ENCODE measurements around the gene PCSK4.
"Not testable (repeated sequence)": the region's sequence is repeated elsewhere in the genome, so short reads cannot be mapped to it uniquely, and the experiment has no call there.

PCSK4 gene

DNA sequence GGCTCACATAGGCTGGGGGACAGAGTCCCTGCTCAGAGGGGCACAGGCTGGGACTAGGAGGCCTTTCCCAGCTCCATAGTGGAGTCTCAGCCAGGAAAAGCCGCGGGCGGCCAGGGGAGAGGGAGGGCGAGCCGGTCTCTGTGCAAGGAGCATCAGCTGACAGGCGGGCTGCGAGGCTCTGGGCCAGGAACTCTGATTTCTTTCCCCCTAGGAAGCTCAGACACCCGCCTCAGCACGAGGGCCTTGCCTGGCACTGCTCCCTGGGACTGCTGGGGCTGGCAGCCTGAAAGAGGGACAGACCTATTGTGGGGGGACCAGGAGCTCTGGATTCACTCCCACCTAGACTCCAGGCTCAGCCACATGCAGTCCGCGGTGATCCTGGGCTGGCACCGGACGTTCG lies 31.5 kb upstream of the PCSK4 start:
- DNase-seq = no peak

DNA sequence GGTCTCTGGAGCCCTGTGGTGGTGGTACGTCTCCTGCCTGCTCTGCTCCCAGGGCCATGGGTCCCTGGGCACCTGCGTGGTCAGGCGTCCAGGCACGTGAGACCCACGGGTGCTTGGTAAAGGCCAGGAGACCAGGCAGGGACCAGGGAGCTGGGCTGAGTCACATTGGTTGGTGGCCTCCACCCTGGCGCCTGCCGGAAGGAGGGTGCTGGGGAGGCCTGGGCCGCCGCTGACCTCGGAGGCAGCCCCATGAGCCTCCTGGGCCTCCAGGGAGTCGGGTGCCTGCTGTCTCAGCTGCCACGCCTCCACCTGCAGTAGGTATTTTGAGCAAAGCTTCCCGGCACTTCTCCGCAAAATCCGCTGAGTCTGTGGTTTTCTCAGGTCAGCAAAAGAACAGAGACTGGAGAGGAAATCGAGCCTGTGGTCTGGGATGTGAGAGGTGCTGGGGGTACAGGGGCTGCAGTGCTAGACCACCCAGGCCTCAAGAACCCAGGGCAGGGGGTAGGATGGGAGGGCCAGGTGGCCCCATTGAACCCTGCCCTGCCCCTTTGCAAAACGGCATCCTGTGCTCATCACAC lies 30.1 kb upstream of the PCSK4 start:
- DNase-seq = no peak

DNA sequence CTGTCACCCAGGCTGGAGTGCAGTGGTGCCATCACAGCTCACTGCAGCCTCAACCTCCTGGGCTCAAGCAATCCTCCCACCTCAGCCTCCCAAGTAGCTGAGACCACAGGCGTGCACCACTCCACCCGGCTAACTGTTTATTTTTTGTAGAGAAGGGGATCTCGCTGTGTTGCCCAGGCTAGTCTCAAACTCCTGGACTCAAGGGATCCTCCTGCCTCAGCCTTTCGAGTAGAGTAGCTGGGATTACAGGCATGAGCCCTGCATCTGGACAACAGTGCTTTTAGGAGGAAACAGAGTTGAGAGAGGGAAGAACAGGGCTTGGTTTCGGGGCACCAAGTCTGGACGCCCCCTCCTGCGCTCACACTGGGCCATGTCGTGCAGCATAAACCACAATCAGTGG lies 29.7 kb upstream of the PCSK4 start:
- not testable (repeated sequence) for DNase-seq

DNA sequence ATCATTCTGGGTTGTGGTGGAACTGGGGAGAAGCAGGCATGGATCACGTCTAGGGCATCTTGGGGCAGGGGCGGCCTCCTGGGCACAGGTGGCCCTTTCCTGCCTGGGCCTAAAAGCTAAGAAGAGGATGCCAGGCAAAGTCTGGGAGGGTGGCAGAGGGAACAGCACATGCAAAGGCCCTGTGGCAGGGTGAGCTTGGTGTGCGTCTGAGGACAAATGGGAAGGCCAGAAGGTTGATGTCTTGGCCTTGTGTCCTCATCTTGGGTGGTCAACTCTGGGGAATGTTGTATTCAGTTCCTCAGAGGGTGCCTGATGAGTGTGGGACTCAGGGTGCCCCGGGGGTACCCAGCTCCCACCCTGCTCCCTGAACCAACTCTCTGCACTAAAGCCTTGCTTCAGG lies 28.3 kb upstream of the PCSK4 start:
- DNase-seq = no peak

DNA sequence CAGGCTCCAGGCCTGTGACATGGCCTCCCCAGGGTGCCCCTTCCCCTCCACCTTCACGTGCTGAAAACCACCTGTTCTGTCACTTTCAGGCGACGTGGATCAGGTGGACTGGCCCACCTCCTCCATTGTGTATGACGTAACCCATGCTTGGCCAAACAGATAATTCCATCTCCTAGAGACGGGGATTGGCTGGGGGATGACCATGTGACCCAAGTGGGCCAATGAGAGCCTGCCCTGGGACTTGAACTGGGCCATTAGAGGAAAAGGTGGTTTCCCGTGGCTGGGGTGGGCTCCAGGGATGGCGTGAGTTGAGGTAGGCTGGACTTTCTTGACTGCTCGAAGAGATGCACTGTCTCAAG lies 26.2 kb upstream of the PCSK4 start:
- DNase-seq = no peak

DNA sequence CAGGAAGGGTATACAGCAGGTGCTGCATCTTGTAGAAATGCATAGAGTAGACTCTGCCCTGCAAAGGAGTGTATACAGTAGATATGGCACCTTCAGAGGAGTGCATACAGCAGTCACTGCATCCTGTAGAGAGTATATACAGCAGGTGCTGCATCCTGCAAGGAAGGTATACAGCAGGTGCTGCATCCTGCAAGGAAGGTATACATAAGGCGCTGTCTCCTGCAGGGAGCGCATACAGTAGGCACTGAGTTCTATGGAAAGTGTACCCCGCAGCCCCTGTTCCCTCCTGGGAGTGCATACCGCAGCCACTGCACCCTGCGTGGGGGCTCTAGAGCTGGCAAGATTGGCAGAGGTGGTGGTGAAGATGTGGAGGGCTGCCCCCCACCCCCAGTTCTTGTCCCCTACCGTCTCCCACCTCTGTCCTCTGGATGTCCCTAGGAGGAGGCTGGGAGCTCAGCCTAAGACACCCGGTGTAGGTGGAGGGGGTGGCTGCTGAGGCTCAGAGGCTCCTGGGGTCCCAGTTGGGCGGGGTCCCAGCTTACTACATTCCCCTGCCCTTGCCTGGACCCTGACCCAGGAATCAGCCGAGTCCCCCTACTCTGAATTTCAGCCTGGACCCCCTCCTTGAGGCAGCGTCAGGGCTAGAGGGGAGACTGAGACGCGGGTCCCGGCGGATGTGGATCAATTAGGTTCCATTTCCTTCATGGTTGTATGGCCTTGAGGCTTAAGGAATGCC lies 25.0 kb upstream of the PCSK4 start:
- DNase-seq = no peak

DNA sequence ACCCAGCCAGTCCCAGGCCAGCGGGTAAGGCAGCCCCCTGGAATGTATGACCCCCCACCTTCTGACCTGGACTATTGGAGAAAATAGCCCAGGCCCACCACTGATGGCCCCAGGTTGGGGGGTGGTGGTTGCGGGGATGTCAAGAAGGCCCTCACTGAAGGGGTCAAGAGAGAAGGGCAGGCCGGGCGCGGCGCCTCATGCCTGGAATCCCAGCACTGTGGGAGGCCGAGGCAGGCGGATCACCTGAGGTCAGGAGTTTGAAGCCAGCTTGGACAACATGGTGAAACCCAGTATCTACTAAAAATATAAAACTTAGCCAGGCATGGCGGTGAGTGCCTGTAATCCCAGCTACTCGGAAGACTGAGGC lies 24.1 kb upstream of the PCSK4 start:
- DNase-seq = no peak

DNA sequence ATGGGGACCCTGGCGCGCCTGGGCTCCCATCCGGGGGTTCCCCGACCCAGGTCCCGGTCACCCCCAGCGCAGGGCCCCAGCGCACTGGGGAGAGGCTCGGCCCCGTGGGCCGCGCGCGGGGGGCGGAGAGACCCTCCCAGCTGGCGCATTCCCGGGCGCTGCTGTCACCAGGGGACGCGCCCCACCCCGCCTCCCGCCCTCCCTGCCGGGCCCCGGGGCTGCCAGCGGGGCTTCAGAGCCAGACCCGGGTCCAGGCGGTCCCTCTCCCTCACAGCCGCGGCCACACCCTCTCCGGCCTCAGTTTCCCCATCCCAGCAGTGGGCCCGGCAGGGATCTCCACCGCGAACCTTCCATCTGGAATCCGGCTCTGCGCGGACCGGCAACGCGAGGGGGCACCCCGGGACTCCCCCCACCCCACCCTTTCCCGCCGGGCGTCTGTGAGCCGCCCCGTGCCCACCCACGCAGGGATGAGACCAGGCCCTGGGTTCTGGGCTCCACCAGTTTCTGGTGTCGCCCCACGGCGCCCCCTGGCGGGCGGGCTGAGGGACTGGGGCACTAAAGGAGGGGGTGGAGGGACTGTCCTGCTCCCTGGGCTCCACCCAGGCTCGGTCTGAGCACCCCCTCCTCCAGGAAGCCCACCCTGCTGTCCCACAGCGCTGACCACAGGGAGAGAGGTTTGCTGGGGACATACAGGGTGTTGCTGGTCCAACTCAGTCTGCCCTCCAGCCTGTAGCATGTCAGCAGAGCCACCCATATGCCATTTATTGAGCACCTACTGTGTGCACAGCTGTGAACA lies 23.5 kb upstream of the PCSK4 start:
- no peak for DNase-seq

DNA sequence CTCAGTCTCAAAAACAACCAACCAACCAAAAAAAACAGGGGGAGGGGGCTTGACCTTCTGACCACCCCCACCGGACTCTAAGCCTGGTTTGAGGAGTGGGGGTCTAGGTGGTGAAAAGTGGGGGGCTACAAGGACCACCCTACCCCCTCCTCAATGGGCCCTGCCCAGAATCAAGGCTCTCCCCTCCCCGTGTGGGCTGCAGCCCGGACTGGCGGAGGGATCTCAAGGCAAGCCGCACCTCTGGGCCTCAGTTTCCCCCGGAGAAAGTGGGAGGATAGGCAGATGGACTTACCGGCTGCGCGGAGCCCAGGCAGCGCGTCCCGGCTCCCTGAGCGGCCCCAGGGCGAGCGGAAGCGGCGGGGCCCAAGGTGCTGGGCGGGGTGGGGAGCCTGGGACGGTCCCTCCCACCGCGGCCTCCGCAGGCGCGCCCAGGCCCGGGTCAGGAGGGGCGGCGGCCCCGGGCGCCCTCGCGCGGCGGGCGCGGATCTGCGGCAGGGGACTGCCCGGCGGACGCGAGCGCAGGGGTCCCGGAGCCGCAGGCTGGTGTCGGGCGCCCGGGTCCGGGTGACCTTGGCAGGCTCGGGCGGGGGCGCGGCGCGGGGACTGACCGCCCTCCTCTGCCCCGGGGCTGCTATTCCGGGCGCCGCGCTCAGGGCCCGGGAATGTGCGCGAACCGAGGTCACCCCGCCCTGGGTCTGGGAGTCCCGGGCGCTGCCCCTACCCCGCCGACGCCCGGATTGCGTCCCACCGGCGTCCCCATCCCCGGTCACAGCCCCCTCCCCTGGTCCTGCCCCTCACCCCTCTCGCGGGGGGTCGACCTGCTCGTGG lies 22.7 kb upstream of the PCSK4 start, which contains the start of gene ADAMTSL5:
Gene ADAMTSL5 (minus strand): TSS at position 349 of the 828 bp plus-strand sequence. CDS start 2,076 bp downstream, outside the sequence.
- no peak for DNase-seq

DNA sequence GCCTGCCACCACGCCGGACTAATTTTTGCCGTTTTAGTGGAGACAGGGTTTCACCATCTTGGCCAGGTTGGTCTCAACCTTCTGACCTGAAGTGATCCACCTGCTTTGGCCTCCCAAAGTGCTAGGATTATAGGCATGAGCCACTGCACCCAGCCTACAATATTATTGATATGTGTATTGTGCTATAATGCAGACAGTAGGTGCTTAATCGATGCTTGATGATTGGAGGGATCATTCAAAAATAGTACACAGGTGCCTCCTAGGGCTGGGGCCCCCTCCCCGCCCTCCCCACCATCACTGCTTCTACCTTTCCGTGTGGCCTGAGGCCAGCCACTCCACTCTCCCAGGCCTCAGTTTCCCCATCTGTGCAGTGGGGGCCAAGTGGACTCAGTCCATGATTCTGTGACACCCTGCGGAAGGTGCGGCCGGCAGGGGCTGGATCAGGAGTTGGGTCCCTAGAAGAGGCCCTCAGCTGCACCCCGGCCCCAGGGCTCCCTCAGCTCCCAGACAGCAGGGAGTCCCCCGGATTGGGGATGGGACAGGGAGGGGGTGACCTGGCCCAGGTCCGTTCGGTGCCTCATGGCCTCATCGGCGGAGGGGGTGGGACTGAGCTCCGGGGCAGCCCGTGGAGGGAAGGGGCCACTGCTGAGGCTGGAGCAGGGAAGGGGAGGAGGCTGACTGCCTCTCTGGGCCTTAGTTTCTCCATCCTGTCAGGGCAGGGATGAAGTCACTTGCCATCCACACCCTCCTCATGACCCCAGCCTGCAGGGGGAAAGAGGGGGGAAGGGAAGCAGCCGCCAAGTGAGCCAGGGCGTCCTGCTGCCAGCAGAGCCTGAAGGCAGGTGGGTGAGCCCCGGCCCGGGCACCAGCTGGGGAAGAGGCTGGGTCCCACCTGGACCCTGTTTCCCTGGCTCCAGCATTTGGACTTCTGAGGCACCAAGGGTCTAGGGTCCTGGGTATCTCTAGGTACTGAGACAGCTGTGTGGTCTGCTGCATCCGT lies 21.5 kb upstream of the PCSK4 start:
- DNase-seq = no peak

DNA sequence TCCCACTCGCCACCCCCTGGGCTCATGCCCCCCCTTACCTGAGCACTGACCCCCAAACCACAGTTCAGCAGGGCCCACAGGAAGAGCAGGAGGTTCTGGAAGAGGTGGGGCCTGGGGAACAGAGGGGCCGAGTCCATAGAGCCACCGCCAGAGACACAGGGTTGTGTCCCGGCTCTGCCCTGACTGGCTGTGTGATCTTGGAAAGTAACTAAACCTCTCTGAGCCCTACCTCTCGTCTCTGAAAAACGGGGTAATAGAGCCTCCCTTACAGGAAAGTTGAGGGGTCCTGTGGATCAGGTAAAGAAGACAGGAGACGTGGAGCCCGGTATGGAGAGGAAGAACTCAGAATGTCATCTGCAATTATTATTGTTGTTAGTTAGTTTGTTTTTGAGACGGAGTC lies 20.7 kb upstream of the PCSK4 start:
- no peak for DNase-seq

DNA sequence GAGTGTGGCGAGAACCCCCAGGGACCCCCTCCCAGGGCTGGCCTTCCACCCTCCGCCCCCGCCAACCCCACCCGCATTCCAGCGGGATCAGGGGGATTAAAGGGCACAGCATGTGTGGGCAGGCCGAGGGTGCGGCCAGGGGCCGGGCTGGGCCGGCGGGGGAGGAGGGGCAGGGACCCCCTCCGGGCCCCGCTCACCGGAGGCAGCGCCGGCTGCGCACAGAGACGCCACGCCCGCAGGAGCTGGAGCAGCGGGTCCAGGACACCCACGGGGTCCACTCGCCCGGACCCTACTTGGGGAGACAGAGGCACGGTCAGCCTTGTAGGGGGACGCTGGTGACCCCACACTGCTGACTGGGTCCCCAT lies 20.3 kb upstream of the PCSK4 start:
- DNase-seq = no peak

DNA sequence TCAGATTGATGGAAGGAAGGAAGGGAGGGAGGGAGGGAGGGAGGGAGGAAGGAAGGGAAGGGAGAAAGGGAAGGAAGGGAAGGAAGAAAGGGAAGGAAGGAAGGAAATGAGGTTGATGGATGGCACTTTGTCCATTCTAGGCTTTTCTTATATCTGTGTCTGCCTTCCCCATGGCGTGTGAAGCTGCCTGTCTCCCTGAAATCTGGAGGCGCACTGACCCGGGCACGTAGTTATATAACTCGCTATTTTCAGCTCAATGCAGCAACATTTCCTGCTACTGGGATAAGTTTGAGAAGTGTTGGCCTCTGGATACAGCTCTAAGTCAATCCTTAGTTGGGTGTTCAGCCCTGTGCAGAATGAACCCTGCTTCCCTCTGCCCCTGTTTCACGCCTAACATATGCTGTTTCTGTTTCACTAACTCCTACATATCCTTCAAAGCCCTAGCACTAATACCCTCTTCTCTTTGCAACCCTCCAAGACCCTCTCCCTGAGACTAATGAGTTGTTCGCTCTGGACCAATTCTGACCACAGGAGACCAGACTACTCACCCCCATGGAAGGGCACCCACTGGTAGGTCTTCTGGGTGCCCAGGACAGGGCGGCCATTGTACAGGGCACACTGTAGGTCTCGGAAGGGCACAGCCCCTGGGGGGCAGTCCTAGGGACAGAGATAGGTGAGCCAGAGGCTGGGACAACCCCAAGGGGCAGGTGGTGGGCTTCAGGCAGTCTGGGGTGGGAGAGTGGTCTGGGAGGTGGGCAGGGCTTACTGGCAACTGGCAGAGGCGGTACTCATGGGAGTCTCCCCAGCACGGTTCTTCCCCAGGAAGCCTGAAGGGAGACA lies 19.7 kb upstream of the PCSK4 start:
- DNase-seq = no peak

DNA sequence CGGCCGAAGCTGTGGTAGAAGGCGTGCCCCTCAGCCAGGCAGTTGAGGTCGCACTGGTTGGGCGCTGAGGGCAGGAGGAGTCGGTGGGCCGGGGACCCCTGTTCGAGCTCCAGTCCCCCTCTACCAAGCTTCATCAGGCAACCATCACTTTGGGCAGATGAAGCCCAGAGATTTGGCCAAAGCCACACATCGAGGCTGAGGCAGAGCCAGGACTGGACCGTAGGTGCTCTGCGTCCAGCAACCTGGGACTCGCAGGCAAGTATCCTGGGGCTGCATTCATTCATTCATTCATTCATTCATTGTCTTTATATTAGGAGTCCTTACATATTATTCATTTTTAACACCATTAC lies 18.3 kb upstream of the PCSK4 start:
- DNase-seq = no peak

DNA sequence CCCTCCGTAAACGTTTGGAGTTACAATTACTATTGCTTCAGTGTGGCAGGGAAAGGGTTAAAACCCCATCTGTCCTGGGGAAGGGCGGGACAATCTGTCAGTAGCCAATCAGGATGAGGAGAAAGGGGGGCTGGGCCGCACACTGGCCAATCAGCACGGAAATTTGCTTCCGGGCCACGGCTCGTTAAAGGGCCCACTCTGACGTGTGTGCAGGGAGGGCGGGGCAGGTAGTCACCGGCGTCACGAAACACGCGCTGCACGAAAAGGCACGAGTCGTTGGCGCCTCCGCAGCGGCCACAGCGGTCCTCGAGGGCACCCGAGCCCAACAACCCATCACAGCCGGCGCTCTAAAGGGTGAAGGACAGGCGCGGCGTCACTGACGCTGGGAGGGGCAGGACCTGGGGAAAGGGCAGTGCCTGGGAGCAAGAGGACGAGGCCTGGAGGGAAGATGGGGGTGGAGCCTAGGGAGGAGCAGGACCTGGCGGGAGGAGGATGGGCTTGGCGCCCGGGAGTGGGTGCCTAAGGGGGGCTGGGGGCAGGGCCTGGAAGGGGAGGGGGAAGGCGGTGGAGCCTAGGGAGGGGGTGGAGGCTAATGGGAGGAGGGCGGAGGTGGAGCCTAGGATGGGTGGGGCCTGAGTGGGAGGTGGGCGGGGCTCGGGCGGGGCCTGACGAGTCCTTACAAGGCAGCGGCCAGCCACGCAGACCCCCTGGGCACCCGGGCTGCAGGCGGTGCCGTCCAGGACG lies 17.8 kb upstream of the PCSK4 start:
- peak; percentile 93 for DNase-seq

DNA sequence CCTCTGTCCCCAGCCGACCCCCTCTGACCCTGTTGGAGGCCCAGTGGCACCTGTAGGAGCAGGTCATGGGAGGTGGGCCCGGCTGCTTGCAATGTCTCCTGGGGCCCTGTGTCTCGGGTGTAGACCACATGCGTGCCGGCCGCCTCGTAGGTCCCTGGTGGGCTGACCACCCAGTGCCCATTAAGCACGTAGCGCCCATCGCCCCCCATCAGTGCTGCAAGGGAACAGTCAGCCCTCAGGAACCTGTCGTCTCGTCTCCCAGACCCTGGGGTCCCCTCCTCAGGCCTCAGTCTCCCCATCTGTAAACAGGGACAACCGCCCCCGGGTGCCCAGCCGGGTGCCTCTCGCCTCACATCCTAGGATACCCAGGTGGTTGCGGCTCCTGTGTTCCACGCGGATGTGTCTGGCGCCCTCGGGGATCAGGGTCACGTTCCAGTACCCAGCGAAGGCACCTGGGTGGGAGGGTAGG lies 17.1 kb upstream of the PCSK4 start:
- no peak for DNase-seq

DNA sequence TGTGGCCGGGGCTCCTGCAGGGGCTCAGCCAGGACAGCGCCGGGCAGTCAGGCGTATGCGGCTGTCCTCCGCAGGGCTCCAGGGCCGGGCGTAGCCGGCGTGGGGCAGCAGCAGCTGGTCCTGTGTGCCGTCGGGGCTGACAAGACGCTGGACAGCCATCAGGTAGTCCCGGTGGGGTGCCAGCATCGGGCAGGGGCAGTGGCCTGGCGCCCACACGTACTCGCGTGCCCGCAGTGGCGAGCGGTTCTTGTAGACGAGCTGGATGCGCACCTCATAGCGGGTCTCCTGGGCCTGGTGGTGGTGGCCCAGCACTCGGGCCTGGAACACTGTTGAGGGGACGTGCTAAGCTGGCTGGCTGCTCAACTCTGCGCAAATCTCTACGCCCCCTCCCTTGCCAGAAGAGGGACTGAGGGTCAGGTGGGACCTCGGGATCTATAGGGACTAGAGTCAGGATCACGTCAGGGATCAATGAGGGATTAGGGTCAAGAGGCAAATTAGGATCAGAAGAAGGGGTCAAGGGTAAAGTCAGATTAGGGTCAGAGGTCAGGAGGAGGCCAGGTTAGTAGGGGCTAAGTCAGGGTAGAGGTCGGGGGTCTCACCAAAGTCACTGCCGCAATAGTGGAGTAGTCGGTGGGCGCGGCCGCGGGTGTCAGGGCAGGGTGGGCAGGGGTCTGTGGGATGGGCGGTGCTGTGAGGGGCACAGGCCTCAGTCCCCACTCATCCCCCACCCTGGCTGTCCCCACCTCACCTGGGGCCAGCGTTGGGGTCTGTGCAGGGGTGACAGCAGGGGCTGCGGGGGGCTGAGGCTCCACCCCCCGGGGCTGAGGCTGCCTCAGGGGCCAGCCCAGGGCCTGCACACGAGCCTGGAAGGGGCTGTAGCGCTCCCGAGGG lies 16.1 kb upstream of the PCSK4 start:
- no peak for DNase-seq

DNA sequence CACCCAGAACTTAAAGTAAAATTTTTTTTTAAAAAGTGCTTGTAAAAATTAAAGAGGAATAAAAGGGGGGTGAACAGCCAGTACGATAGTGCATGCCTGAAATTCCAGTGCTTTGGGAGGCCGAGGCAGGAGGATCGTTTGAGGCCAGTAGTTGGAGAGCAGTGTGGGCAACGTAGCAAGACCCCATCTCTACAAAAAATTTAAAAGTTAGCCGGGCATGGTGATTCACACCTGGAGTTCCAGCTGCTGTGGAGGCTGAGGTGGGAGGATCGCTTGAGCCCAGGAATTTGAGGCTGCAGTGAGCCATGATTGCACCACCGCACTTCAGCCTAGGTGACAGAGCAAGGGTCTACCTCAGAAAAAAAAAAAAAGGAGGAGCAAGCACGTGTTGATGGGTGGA lies 14.9 kb upstream of the PCSK4 start:
- DNase-seq = no peak
